Measurements from ENCODE around the gene CCDC141. TPM values are rescaled to one million over a fixed set of nuclear protein-coding genes. Genes with fewer than 3 reads are reported as not detected.

Gene CCDC141
- total RNA-seq, 2 donors from 2014 or later: 118 to 142 TPM

- peaks cover 10% of the 10 kb centered on the region for H3K9me3 ChIP-seq (ENCODE audit: control insufficient read depth, low read length)
- WGBS, 2 experiments (ENCODE audit: insufficient coverage in 1 of 2, insufficient read length in 1 of 2): 64 to 82% methylated on average over 3 to 4 of the region's 4 CpGs
- no peaks in the 10 kb centered on the region for H3K27me3 Mint-ChIP-seq (ENCODE audit: insufficient read depth)
- no peak overlapping the region for H3K27ac ChIP-seq (ENCODE audit: low read depth, low read length)
- peaks cover 49% of the 10 kb centered on the region for H3K4me1 Mint-ChIP-seq
- peaks cover 2% of the 10 kb centered on the region for H3K9me3 Mint-ChIP-seq
- no peak overlapping the region for H3K4me3 Mint-ChIP-seq
- TF ChIP-seq CTCF (conservative IDR thresholded peaks at IDR 0.05): no peak
- H3K27me3 ChIP-seq (ENCODE audit: control insufficient read depth, insufficient read depth, low read length, poor library complexity, severe bottlenecking): no peaks in the 10 kb centered on the region
- H3K36me3 Mint-ChIP-seq (ENCODE audit: low read depth): peaks cover 33% of the 10 kb centered on the region
- peak overlapping the region; percentile 86 for H3K4me3 ChIP-seq (ENCODE audit: low read length)
- peaks cover 35% of the 10 kb centered on the region for H3K36me3 ChIP-seq (ENCODE audit: control insufficient read depth, insufficient read depth, low read length)
- H3K27ac Mint-ChIP-seq: no peak overlapping the region
- H3K4me1 ChIP-seq (ENCODE audit: control insufficient read depth, insufficient read depth, low read length): no peaks in the 10 kb centered on the region
- peak; percentile 71 for DNase-seq
- peak overlapping the region; percentile 69 for H3K9ac ChIP-seq (ENCODE audit: extremely low read depth, low read length, poor library complexity, severe bottlenecking)
Measured at GRCh38 chr2:179051250-179051649, 1.3 kb upstream of the CCDC141 start.

DNA sequence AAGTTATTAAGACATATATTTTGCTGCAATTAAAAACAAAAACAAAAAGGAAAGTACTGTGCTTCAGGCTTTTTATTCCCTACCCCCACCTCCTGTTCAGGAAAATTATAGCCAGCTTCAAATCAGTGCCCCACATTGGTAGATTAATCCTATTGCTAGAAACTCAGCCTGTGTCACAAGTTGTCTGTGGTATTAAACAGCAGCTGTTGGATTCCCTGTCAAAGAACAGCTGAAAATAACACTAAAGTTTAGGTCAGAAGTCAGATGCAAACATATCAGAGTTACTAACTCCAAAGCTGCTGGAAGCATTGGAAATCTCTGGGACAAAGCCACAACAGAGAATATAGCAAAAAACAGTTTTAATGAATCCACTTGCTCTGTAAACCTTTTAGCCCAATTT is 818 bp upstream of the CCDC141 start:
- H3K36me3 ChIP-seq (ENCODE audit: control insufficient read depth, insufficient read depth, low read length): peaks cover 40% of the 10 kb centered on the region
- no peaks in the 10 kb centered on the region for H3K27me3 Mint-ChIP-seq (ENCODE audit: insufficient read depth)
- H3K36me3 Mint-ChIP-seq (ENCODE audit: low read depth): peaks cover 38% of the 10 kb centered on the region
- peaks cover 45% of the 10 kb centered on the region for H3K4me1 Mint-ChIP-seq
- no peaks in the 10 kb centered on the region for H3K27me3 ChIP-seq (ENCODE audit: control insufficient read depth, insufficient read depth, low read length, poor library complexity, severe bottlenecking)
- H3K4me1 ChIP-seq (ENCODE audit: control insufficient read depth, insufficient read depth, low read length): no peaks in the 10 kb centered on the region
- H3K9me3 Mint-ChIP-seq: peaks cover 6% of the 10 kb centered on the region
- DNase-seq: no peak
- no peak overlapping the region for H3K27ac Mint-ChIP-seq
- H3K27ac ChIP-seq (ENCODE audit: low read depth, low read length): no peak overlapping the region
- no peak for TF ChIP-seq CTCF (conservative IDR thresholded peaks at IDR 0.05)
- H3K9ac ChIP-seq (ENCODE audit: extremely low read depth, low read length, poor library complexity, severe bottlenecking): peak overlapping the region; percentile 69
- H3K4me3 Mint-ChIP-seq: no peak overlapping the region
- peaks cover 15% of the 10 kb centered on the region for H3K9me3 ChIP-seq (ENCODE audit: control insufficient read depth, low read length)
- peak overlapping the region; percentile 86 for H3K4me3 ChIP-seq (ENCODE audit: low read length)

GRCh38 chr2:179049203-179049545 is 763 bp downstream of the CCDC141 start:
- Mint-ChIP-seq H3K4me3 (no peak overlapping the region), H3K36me3 (ENCODE audit: low read depth) (peaks cover 51% of the 10 kb centered on the region), H3K4me1 (peaks cover 37% of the 10 kb centered on the region), H3K27me3 (ENCODE audit: insufficient read depth) (no peaks in the 10 kb centered on the region), H3K9me3 (peaks cover 14% of the 10 kb centered on the region), H3K27ac (no peak overlapping the region)
- 78 to 88% methylated on average over 4 of the region's 4 CpGs for WGBS, 2 experiments (ENCODE audit: insufficient coverage in 1 of 2, insufficient read length in 1 of 2)
- DNase-seq: no peak
- H3K4me3 ChIP-seq (ENCODE audit: low read length): peak overlapping the region; percentile 86
- H3K4me1 ChIP-seq (ENCODE audit: control insufficient read depth, insufficient read depth, low read length): no peaks in the 10 kb centered on the region
- H3K9me3 ChIP-seq (ENCODE audit: control insufficient read depth, low read length): peaks cover 17% of the 10 kb centered on the region
- TF ChIP-seq CTCF (conservative IDR thresholded peaks at IDR 0.05): no peak
- H3K36me3 ChIP-seq (ENCODE audit: control insufficient read depth, insufficient read depth, low read length): peaks cover 48% of the 10 kb centered on the region
- no peak overlapping the region for H3K27ac ChIP-seq (ENCODE audit: low read depth, low read length)
- no peaks in the 10 kb centered on the region for H3K27me3 ChIP-seq (ENCODE audit: control insufficient read depth, insufficient read depth, low read length, poor library complexity, severe bottlenecking)
- no peak overlapping the region for H3K9ac ChIP-seq (ENCODE audit: extremely low read depth, low read length, poor library complexity, severe bottlenecking)
